Thoracic aorta (tissue), 2 donors: ENCODE results near the gene CAMK1. TPM values are rescaled to one million over a fixed set of nuclear protein-coding genes. Genes with fewer than 3 reads are reported as not detected.

Source experiments
- ATAC-seq: fragments of 150-250 bp; one replicate; pipeline ENCODE4 v1.8.0; 2017; ENCODE audit warnings: low read depth; ENCODE audit not compliant: insufficient number of reproducible peaks, low FRiP score
- DNase-seq: peaks from one replicate; pipeline ENCODE4 v3.0.0-alpha.2; 2020; ENCODE audit warnings: low spot score
- H3K27ac ChIP-seq, 2 donors: fragments of 200-600 bp; sonication (generic); 1 replicate in 1 of 2; 2 replicates in 1 of 2; pipeline ENCODE4 v1.5.1; 2016; ENCODE audit warnings: mild to moderate bottlenecking in 2 of 2, moderate library complexity in 2 of 2
- H3K27me3 ChIP-seq: fragments of 200-600 bp; sonication (generic); replicated peaks from 2 replicates; pipeline ENCODE4 v1.6.0; 2016; ENCODE audit warnings: mild to moderate bottlenecking; ENCODE audit not compliant: insufficient read depth
- H3K36me3 ChIP-seq: fragments of 200-600 bp; sonication (generic); one replicate; pipeline ENCODE4 v1.5.1; 2016
- H3K4me1 ChIP-seq, 2 donors: fragments of 200-600 bp; sonication (generic); 1 replicate in 1 of 2; 2 replicates in 1 of 2; pipeline versions ENCODE4 v1.5.1 to v1.6.0; 2016; ENCODE audit warnings: low read depth in 2 of 2, mild to moderate bottlenecking in 1 of 2; ENCODE audit not compliant: control insufficient read depth in 1 of 2
- H3K4me3 ChIP-seq: fragments of 200-600 bp; sonication (generic); 2 replicates; pipeline ENCODE4 v1.5.1; 2016; ENCODE audit warnings: mild to moderate bottlenecking
- H3K9me3 ChIP-seq: fragments of 200-600 bp; sonication (generic); 2 replicates; pipeline ENCODE4 v1.5.1; 2016
- CTCF ChIP-seq: fragments of 200-600 bp; sonication (generic); IDR thresholded peaks from one replicate; pipeline ENCODE4 v1.5.1; 2019; ENCODE audit warnings: antibody characterized with exemption
- total RNA-seq, 2 donors: library from RNA; depleted of rRNA; stranded (reverse); fragments of >200 nt; gene quantifications; one replicate each; pipeline versions ENCODE4 v1.1.0 to v1.2.3, GENCODE V29; 2016

The CAMK1 gene
- total RNA-seq, 2 donors from 2014 or later: 50.9 to 69.7 TPM

GRCh38 chr3:9748031-9748430 is 21.7 kb downstream of the CAMK1 start:
- H3K9me3 ChIP-seq: no peaks in the 10 kb centered on the region
- DNase-seq: no peak
- H3K4me3 ChIP-seq: no peak overlapping the region
- ATAC-seq: no peak
- no peaks in the 10 kb centered on the region for H3K27me3 ChIP-seq
- peaks cover 0 to 24% of the 10 kb centered on the region in 2 donors for H3K4me1 ChIP-seq
- TF ChIP-seq CTCF: no peak
- H3K27ac ChIP-seq: no peak overlapping the region
- peaks cover 45% of the 10 kb centered on the region for H3K36me3 ChIP-seq

DNA sequence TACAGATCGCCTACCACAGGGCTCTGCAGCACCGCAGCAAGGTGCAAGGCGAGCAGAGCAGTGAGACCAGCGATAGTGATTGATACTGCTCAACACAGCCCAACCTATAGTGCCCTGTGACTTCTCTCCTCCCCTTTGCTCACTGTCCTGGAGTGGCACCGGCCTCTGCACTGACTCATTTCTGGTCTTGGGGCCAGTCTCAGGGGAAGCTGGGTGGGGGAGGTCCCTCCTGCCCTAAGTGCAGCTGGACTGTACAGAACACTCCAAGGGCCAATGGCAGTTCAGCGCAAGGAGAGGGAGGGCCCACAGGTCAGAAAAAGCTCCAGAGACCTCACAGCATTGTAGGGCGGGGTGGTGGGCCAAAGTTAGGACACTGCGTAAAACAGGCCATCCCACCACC is 22.5 kb downstream of the CAMK1 start:
- Histone ChIP-seq H3K27ac (no peak overlapping the region), H3K9me3 (no peaks in the 10 kb centered on the region), H3K36me3 (peaks cover 52% of the 10 kb centered on the region), H3K4me1 (peaks cover 0 to 24% of the 10 kb centered on the region in 2 donors), H3K27me3 (no peaks in the 10 kb centered on the region), H3K4me3 (no peak overlapping the region)
- DNase-seq: no peak
- no peak for ATAC-seq
- TF ChIP-seq CTCF: no peak

DNA sequence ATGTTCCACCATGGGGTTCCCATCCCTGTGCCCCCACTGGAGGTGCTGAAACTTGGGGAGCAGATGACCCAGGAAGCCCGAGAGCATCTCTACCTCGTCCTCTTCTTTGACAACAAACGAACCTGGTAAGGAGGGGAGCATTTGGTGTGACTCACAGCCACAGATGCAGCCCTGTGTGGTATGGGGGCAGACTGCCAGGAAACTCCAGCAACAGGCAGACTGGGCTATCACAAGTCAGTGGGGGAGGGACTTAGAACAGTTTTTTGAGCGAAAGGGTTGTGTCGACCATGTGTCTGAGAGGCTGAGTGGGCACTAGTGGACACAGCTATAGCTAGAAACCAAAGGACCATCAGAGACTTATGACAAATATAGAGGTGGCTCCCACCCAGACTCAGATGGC is 23.4 kb downstream of the CAMK1 start:
- TF ChIP-seq CTCF: no peak
- Histone ChIP-seq H3K27ac (no peak overlapping the region), H3K4me1 (peaks cover 0 to 17% of the 10 kb centered on the region in 2 donors), H3K27me3 (no peaks in the 10 kb centered on the region), H3K36me3 (peaks cover 62% of the 10 kb centered on the region), H3K9me3 (no peaks in the 10 kb centered on the region), H3K4me3 (no peak overlapping the region)
- DNase-seq: no peak
- ATAC-seq: no peak

- no peak for TF ChIP-seq CTCF
- Histone ChIP-seq H3K4me3 (no peak overlapping the region), H3K36me3 (peaks cover 70% of the 10 kb centered on the region), H3K27ac (no peak overlapping the region), H3K27me3 (no peaks in the 10 kb centered on the region), H3K4me1 (peaks cover 0 to 9% of the 10 kb centered on the region in 2 donors), H3K9me3 (no peaks in the 10 kb centered on the region)
- no peak for ATAC-seq
- no peak for DNase-seq
These were observed 24.2 kb downstream of the CAMK1 start for GRCh38 chr3:9745521-9745920.

GRCh38 chr3:9744162-9744561 is 25.6 kb downstream of the CAMK1 start:
- peaks cover 83% of the 10 kb centered on the region for H3K36me3 ChIP-seq
- no peaks in the 10 kb centered on the region for H3K27me3 ChIP-seq
- H3K27ac ChIP-seq: no peak overlapping the region
- H3K4me3 ChIP-seq: no peak overlapping the region
- TF ChIP-seq CTCF: no peak
- DNase-seq (no peak), ATAC-seq (no peak)
- H3K9me3 ChIP-seq: no peaks in the 10 kb centered on the region
- H3K4me1 ChIP-seq: peaks cover 0 to 4% of the 10 kb centered on the region in 2 donors
